ENCODE results near the gene METTL8.

DNA sequence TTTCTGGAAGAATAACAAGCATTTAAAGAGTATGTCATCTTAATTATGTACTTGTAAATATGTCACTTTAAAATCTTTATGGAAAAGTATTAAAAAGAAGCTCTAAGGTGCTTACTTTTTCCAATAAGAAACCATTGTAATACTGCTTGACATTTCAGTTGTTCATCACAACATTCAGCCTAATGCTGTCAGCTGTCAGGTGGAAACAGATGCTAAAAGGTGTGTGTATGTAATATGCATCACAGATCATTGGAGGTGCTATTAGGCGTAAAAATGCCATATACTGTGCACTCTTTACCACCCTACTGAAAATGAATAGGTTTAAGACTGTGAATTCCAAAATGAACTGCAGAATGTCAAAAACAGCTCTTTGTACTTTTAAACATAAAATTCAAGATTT lies 40.3 kb downstream of the METTL8 start:
- no peak for TF ChIP-seq POLR2A (IDR thresholded peaks at IDR 0.05)
- TF ChIP-seq, protein P1, sequence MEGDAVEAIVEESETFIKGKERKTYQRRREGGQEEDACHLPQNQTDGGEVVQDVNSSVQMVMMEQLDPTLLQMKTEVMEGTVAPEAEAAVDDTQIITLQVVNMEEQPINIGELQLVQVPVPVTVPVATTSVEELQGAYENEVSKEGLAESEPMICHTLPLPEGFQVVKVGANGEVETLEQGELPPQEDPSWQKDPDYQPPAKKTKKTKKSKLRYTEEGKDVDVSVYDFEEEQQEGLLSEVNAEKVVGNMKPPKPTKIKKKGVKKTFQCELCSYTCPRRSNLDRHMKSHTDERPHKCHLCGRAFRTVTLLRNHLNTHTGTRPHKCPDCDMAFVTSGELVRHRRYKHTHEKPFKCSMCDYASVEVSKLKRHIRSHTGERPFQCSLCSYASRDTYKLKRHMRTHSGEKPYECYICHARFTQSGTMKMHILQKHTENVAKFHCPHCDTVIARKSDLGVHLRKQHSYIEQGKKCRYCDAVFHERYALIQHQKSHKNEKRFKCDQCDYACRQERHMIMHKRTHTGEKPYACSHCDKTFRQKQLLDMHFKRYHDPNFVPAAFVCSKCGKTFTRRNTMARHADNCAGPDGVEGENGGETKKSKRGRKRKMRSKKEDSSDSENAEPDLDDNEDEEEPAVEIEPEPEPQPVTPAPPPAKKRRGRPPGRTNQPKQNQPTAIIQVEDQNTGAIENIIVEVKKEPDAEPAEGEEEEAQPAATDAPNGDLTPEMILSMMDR (IDR thresholded peaks at IDR 0.05), result no peak
